B cell (primary cell): Measurements from ENCODE around the gene GALNT18. TPM values are rescaled to one million over a fixed set of nuclear protein-coding genes. Genes with fewer than 3 reads are reported as not detected.

Experiments used
- ATAC-seq: fragments of 200-7000 bp; cut with Tn5 transposase; one replicate; pipeline ENCODE4 v1.10.0; 2021; ENCODE audit warnings: low read depth, mild to moderate bottlenecking, moderate number of reproducible peaks, moderate library complexity
- CTCF ChIA-PET: fragments of 350-600 bp; sonication (Branson Sonifier 250); formaldehyde crosslinking; loops from one replicate; lab custom pipeline; 2021; ENCODE audit warnings: antibody characterized with exemption, inconsistent platforms; lab: Charles Lee
- POLR2A ChIA-PET: fragments of 350-600 bp; sonication (Branson Sonifier 250); formaldehyde crosslinking; loops from one replicate; lab custom pipeline; 2021; ENCODE audit warnings: antibody characterized with exemption; lab: Charles Lee
- DNase-seq: peaks from one replicate; pipeline ENCODE4 v3.0.0; 2013
- H2AFZ ChIP-seq: 2 replicates; pipeline ENCODE4 v1.6.1; 2012; ENCODE audit warnings: mild to moderate bottlenecking, low read depth, low read length; ENCODE audit not compliant: insufficient read depth, poor library complexity, severe bottlenecking
- H3K27ac ChIP-seq, 2 donors: 1 replicate in 1 of 2; 2 replicates in 1 of 2; pipeline ENCODE4 v1.5.1; 2012 to 2013; ENCODE audit warnings: low read length in 2 of 2, mild to moderate bottlenecking in 2 of 2, moderate library complexity in 1 of 2
- H3K27me3 ChIP-seq, 4 experiments: fragments of 200-600 bp in 1 of 4; sonication (generic) in 1 of 4; replicated peaks in 1 of 4; 1 replicate in 2 of 4; 2 replicates in 2 of 4; pipeline versions ENCODE4 v1.6.1 to v1.7.0; 2013 to 2016; ENCODE audit warnings: low read length in 3 of 4, mild to moderate bottlenecking in 2 of 4, mixed read lengths in 1 of 4, moderate library complexity in 1 of 4; ENCODE audit not compliant: insufficient read depth in 4 of 4, control insufficient read depth in 3 of 4; ENCODE audit errors: control extremely low read depth in 1 of 4
- H3K36me3 ChIP-seq, 2 experiments: replicated peaks in 1 of 2; 1 replicate in 1 of 2; 2 replicates in 1 of 2; pipeline versions ENCODE4 v1.6.1 to v1.7.1; 2013; ENCODE audit warnings: low read length in 1 of 2; ENCODE audit not compliant: insufficient read depth in 2 of 2, control insufficient read depth in 1 of 2; ENCODE audit errors: control extremely low read depth in 1 of 2, extremely low read depth in 1 of 2
- H3K4me1 ChIP-seq, 2 donors: fragments of 200-600 bp in 1 of 2; sonication (generic) in 1 of 2; 1 replicate in 1 of 2; 2 replicates in 1 of 2; pipeline versions ENCODE4 v1.5.1 to v1.6.1; 2013 to 2017; ENCODE audit warnings: low read length in 2 of 2; ENCODE audit not compliant: control insufficient read depth in 2 of 2, insufficient read depth in 2 of 2
- H3K4me2 ChIP-seq: replicated peaks from 2 replicates; pipeline ENCODE3; 2012; ENCODE audit warnings: mild to moderate bottlenecking, low read depth, low read length; ENCODE audit not compliant: poor library complexity, severe bottlenecking
- H3K4me3 ChIP-seq, 5 experiments: fragments of 200-600 bp in 1 of 5; sonication (generic) in 1 of 5; 1 replicate in 3 of 5; 2 replicates in 2 of 5; pipeline versions ENCODE4 v1.5.1 to v1.7.0; 2011 to 2016; ENCODE audit warnings: low read length in 4 of 5, mild to moderate bottlenecking in 4 of 5, low read depth in 2 of 5, control low read depth in 1 of 5, moderate library complexity in 1 of 5; ENCODE audit not compliant: insufficient read depth in 1 of 5; ENCODE audit errors: control extremely low read depth in 1 of 5, extremely low read depth in 1 of 5
- H3K79me2 ChIP-seq: fragments of 200-600 bp; sonication (generic); one replicate; pipeline ENCODE4 v1.6.0; 2016; ENCODE audit warnings: low read length; ENCODE audit not compliant: control insufficient read depth, insufficient read depth
- H3K9ac ChIP-seq: fragments of 200-600 bp; sonication (generic); 2 replicates; pipeline ENCODE4 v1.6.1; 2017; ENCODE audit warnings: mild to moderate bottlenecking, low read length, moderate library complexity
- H3K9me3 ChIP-seq, 3 donors: one replicate each; pipeline versions ENCODE4 v1.6.1 to v1.7.1; 2013; ENCODE audit warnings: low read length in 2 of 3; ENCODE audit not compliant: control insufficient read depth in 2 of 3, insufficient read depth in 1 of 3; ENCODE audit errors: control extremely low read depth in 1 of 3
- H4K20me1 ChIP-seq: 2 replicates; pipeline ENCODE4 v1.6.0; 2012; ENCODE audit warnings: mild to moderate bottlenecking, low read length; ENCODE audit not compliant: insufficient read depth, control insufficient read depth, poor library complexity, severe bottlenecking
- H3K27ac Mint-ChIP-seq: one replicate; pipeline ENCODE4 v1.8.0; 2021; ENCODE audit warnings: mixed read lengths
- H3K27me3 Mint-ChIP-seq: one replicate; pipeline ENCODE4 v1.8.0; 2021; ENCODE audit warnings: mixed read lengths
- H3K4me1 Mint-ChIP-seq: one replicate; pipeline ENCODE4 v1.8.0; 2021; ENCODE audit warnings: mixed read lengths
- H3K4me3 Mint-ChIP-seq: one replicate; pipeline ENCODE4 v1.8.0; 2021; ENCODE audit warnings: mixed read lengths
- H3K9me3 Mint-ChIP-seq: one replicate; pipeline ENCODE4 v1.8.0; 2022; ENCODE audit warnings: mixed read lengths; ENCODE audit not compliant: insufficient read depth
- CTCF ChIP-seq: fragments of 200-600 bp; IDR thresholded peaks from one replicate; pipeline ENCODE4 v1.8.0; 2022; ENCODE audit warnings: antibody characterized with exemption, mild to moderate bottlenecking
- EZH2 ChIP-seq: IDR thresholded peaks from 2 replicates; pipeline ENCODE4 v1.6.1; 2012; ENCODE audit warnings: borderline replicate concordance, low read depth, mild to moderate bottlenecking, moderate library complexity, low read length; ENCODE audit not compliant: insufficient read depth, poor library complexity, severe bottlenecking
- WGBS: methylation state at CpG from one replicate; pipeline ENCODE4 v1.1.5; 2013; ENCODE audit warnings: missing lambda C conversion rate; ENCODE audit not compliant: insufficient coverage; 5-methylcytosine and 5-hydroxymethylcytosine counted together
- intact Hi-C: fragments of 100-400 bp; cut with micrococcal nuclease; formaldehyde crosslinking; loops from one replicate; pipeline ENCODE4 v1.10.0; 2022
- polyA plus RNA-seq: library from polyadenylated mRNA; depleted of rRNA; stranded (reverse); fragments of >200 nt; gene quantifications from 2 replicates; pipeline ENCODE4 v1.2.3, GENCODE V29; 2012
- total RNA-seq, 2 donors: library from RNA; stranded (reverse); fragments of 120-200 nt in 1 of 2; gene quantifications; 1 replicate in 1 of 2; 2 replicates in 1 of 2; pipeline versions ENCODE4 v1.2.3 to v1.2.4, GENCODE V29; 2013 to 2022

Gene GALNT18
- total and polyA plus RNA-seq, 2 donors (not counting 1 experiment from before 2014, with no cell fraction given) = not detected

GRCh38 chr11:11246166-11246565 lies 375.6 kb downstream of the GALNT18 start:
- Histone ChIP-seq H2AFZ (no peak overlapping the region), H3K4me1 (peaks cover 19% of the 10 kb centered on the region in 2 donors), H3K9me3 (peaks cover 0 to 1% (median 0%) of the 10 kb centered on the region in 3 donors), H3K4me2 (no peak overlapping the region), H4K20me1 (no peaks in the 10 kb centered on the region), H3K4me3 (no peak overlapping the region), H3K36me3 (no peaks in the 10 kb centered on the region), H3K27me3 (no peaks in the 10 kb centered on the region), H3K27ac (no peak overlapping the region), H3K79me2 (no peaks in the 10 kb centered on the region), H3K9ac (no peak overlapping the region)
- ATAC-seq (no peak), DNase-seq (no peak)
- no CpG with 5 or more reads among the region's 1 CpG for WGBS
- ChIA-PET CTCF (no interaction called here), POLR2A (no interaction called here)
- Mint-ChIP-seq H3K9me3 (peaks cover under 1% of the 10 kb centered on the region), H3K27me3 (peaks cover 1% of the 10 kb centered on the region), H3K4me1 (peaks cover 28% of the 10 kb centered on the region), H3K4me3 (no peak overlapping the region), H3K27ac (no peak overlapping the region)
- intact Hi-C loops = no loop called here
- no peak for TF ChIP-seq EZH2
- TF ChIP-seq CTCF = no peak

GRCh38 chr11:11245453-11245852 lies 376.4 kb downstream of the GALNT18 start:
- no peaks in the 10 kb centered on the region for H3K27me3 ChIP-seq
- intact Hi-C loops = no loop called here
- H2AFZ ChIP-seq = no peak overlapping the region
- H3K4me3 ChIP-seq = no peak overlapping the region
- no peak for ATAC-seq
- Mint-ChIP-seq H3K4me1 (peaks cover 26% of the 10 kb centered on the region), H3K4me3 (no peak overlapping the region), H3K27me3 (peaks cover 3% of the 10 kb centered on the region), H3K27ac (no peak overlapping the region), H3K9me3 (peaks cover 2% of the 10 kb centered on the region)
- H3K4me2 ChIP-seq = no peak overlapping the region
- H3K27ac ChIP-seq = no peak overlapping the region
- H3K9me3 ChIP-seq = peaks cover 0 to 2% (median 0%) of the 10 kb centered on the region in 3 donors
- H3K79me2 ChIP-seq = no peaks in the 10 kb centered on the region
- H3K9ac ChIP-seq = no peak overlapping the region
- H3K4me1 ChIP-seq = peaks cover 19% of the 10 kb centered on the region in 2 donors
- CTCF ChIA-PET = no interaction called here
- H4K20me1 ChIP-seq = no peaks in the 10 kb centered on the region
- 100% methylated on average over 2 of the region's 3 CpGs for WGBS
- TF ChIP-seq EZH2 (no peak), CTCF (no peak)
- POLR2A ChIA-PET = no interaction called here
- no peak for DNase-seq
- H3K36me3 ChIP-seq = no peaks in the 10 kb centered on the region
